ENCODE results near the gene GLIPR2.
"Not testable (repeated sequence)": the region's sequence is repeated elsewhere in the genome, so short reads cannot be mapped to it uniquely, and the experiment has no call there.

The GLIPR2 gene

GRCh38 chr9:36166168-36166927 is 29.8 kb downstream of the GLIPR2 start:
- no peaks in the 10 kb centered on the region for H3K36me3 ChIP-seq (ENCODE audit: insufficient read depth, low read length)
- H3K9ac ChIP-seq (ENCODE audit: low read depth, low read length): no peak overlapping the region; the same call in 1 of the 2 replicates
- no peak overlapping the region for H3K27ac ChIP-seq (ENCODE audit: low read depth, low read length)
- H3K4me3 ChIP-seq (ENCODE audit: low read length): peak overlapping the region; percentile 56
- WGBS: 10% methylated on average over 58 of the region's 58 CpGs
- H3K27me3 ChIP-seq (ENCODE audit: insufficient read depth, low read length): no peaks in the 10 kb centered on the region
- H3K4me1 ChIP-seq (ENCODE audit: insufficient read depth, low read length): peaks cover 27% of the 10 kb centered on the region
- no peaks in the 10 kb centered on the region for H3K9me3 ChIP-seq (ENCODE audit: insufficient read depth, low read depth, low read length)

GRCh38 chr9:36169166-36169565 is 32.6 kb downstream of the GLIPR2 start, which contains the start of gene CCIN:
CCIN (plus strand) TSS chr9:36169388; CDS start chr9:36169503, 115 bp downstream.
- 93% methylated on average over 6 of the region's 6 CpGs for WGBS
- Histone ChIP-seq H3K36me3 (ENCODE audit: insufficient read depth, low read length) (no peaks in the 10 kb centered on the region), H3K9ac (ENCODE audit: low read depth, low read length) (no peak within 1 kb of the TSS), H3K4me1 (ENCODE audit: insufficient read depth, low read length) (peaks cover 7% of the 10 kb centered on the region), H3K4me3 (ENCODE audit: low read length) (no peak within 1 kb of the TSS), H3K9me3 (ENCODE audit: insufficient read depth, low read depth, low read length) (no peaks in the 10 kb centered on the region), H3K27me3 (ENCODE audit: insufficient read depth, low read length) (no peaks in the 10 kb centered on the region), H3K27ac (ENCODE audit: low read depth, low read length) (no peak within 1 kb of the TSS)

- H3K9me3 ChIP-seq (ENCODE audit: insufficient read depth, low read depth, low read length): no peaks in the 10 kb centered on the region
- no peaks in the 10 kb centered on the region for H3K27me3 ChIP-seq (ENCODE audit: insufficient read depth, low read length)
- H3K9ac ChIP-seq (ENCODE audit: low read depth, low read length): no peak overlapping the region
- peaks cover 3% of the 10 kb centered on the region for H3K4me1 ChIP-seq (ENCODE audit: insufficient read depth, low read length)
- H3K4me3 ChIP-seq (ENCODE audit: low read length): no peak overlapping the region
- H3K27ac ChIP-seq (ENCODE audit: low read depth, low read length): no peak overlapping the region
- no peaks in the 10 kb centered on the region for H3K36me3 ChIP-seq (ENCODE audit: insufficient read depth, low read length)
- WGBS: 95% methylated on average over 17 of the region's 17 CpGs
Observed at GRCh38 chr9:36169708-36170107, 33.2 kb downstream of the GLIPR2 start.

- Histone ChIP-seq H3K4me1 (ENCODE audit: insufficient read depth, low read length) (no peaks in the 10 kb centered on the region), H3K9me3 (ENCODE audit: insufficient read depth, low read depth, low read length) (no peaks in the 10 kb centered on the region), H3K27me3 (ENCODE audit: insufficient read depth, low read length) (no peaks in the 10 kb centered on the region), H3K27ac (ENCODE audit: low read depth, low read length) (no peak overlapping the region), H3K9ac (ENCODE audit: low read depth, low read length) (no peak overlapping the region), H3K4me3 (ENCODE audit: low read length) (no peak overlapping the region), H3K36me3 (ENCODE audit: insufficient read depth, low read length) (no peaks in the 10 kb centered on the region)
- WGBS: 90% methylated on average over 13 of the region's 13 CpGs
Observed at GRCh38 chr9:36170531-36170930, 34.0 kb downstream of the GLIPR2 start.

GRCh38 chr9:36173861-36174260 is 37.3 kb downstream of the GLIPR2 start:
- H3K27me3 ChIP-seq (ENCODE audit: insufficient read depth, low read length): no peaks in the 10 kb centered on the region
- WGBS: 93% methylated on average over 2 of the region's 2 CpGs
- no peak overlapping the region for H3K4me3 ChIP-seq (ENCODE audit: low read length)
- H3K36me3 ChIP-seq (ENCODE audit: insufficient read depth, low read length): no peaks in the 10 kb centered on the region
- H3K4me1 ChIP-seq (ENCODE audit: insufficient read depth, low read length): no peaks in the 10 kb centered on the region
- no peak overlapping the region for H3K27ac ChIP-seq (ENCODE audit: low read depth, low read length)
- no peak overlapping the region for H3K9ac ChIP-seq (ENCODE audit: low read depth, low read length)
- H3K9me3 ChIP-seq (ENCODE audit: insufficient read depth, low read depth, low read length): no peaks in the 10 kb centered on the region

- H3K27me3 ChIP-seq (ENCODE audit: insufficient read depth, low read length): no peaks in the 10 kb centered on the region
- no peaks in the 10 kb centered on the region for H3K9me3 ChIP-seq (ENCODE audit: insufficient read depth, low read depth, low read length)
- no peaks in the 10 kb centered on the region for H3K4me1 ChIP-seq (ENCODE audit: insufficient read depth, low read length)
- no peak overlapping the region for H3K27ac ChIP-seq (ENCODE audit: low read depth, low read length)
- no peak overlapping the region for H3K9ac ChIP-seq (ENCODE audit: low read depth, low read length)
- H3K4me3 ChIP-seq (ENCODE audit: low read length): no peak overlapping the region
- H3K36me3 ChIP-seq (ENCODE audit: insufficient read depth, low read length): no peaks in the 10 kb centered on the region
- WGBS: 93% methylated on average over 7 of the region's 7 CpGs
Observed at GRCh38 chr9:36174271-36174670, 37.7 kb downstream of the GLIPR2 start.

- Histone ChIP-seq H3K36me3 (ENCODE audit: insufficient read depth, low read length) (no peaks in the 10 kb centered on the region), H3K27ac (ENCODE audit: low read depth, low read length) (no peak overlapping the region), H3K9me3 (ENCODE audit: insufficient read depth, low read depth, low read length) (no peaks in the 10 kb centered on the region), H3K4me3 (ENCODE audit: low read length) (no peak overlapping the region), H3K9ac (ENCODE audit: low read depth, low read length) (no peak overlapping the region), H3K4me1 (ENCODE audit: insufficient read depth, low read length) (no peaks in the 10 kb centered on the region), H3K27me3 (ENCODE audit: insufficient read depth, low read length) (no peaks in the 10 kb centered on the region)
- 72% methylated on average over 3 of the region's 3 CpGs for WGBS
Observed at GRCh38 chr9:36174731-36175130, 38.2 kb downstream of the GLIPR2 start.

GRCh38 chr9:36175209-36175608 is 38.7 kb downstream of the GLIPR2 start:
- 94% methylated on average over 3 of the region's 3 CpGs for WGBS
- not testable (repeated sequence) for H3K36me3 ChIP-seq (ENCODE audit: insufficient read depth, low read length); H3K9ac ChIP-seq (ENCODE audit: low read depth, low read length); H3K27me3 ChIP-seq (ENCODE audit: insufficient read depth, low read length); H3K4me3 ChIP-seq (ENCODE audit: low read length); H3K4me1 ChIP-seq (ENCODE audit: insufficient read depth, low read length); H3K27ac ChIP-seq (ENCODE audit: low read depth, low read length); H3K9me3 ChIP-seq (ENCODE audit: insufficient read depth, low read depth, low read length)

GRCh38 chr9:36176496-36176895 is 40.0 kb downstream of the GLIPR2 start:
- H3K36me3 ChIP-seq (ENCODE audit: insufficient read depth, low read length); H3K9ac ChIP-seq (ENCODE audit: low read depth, low read length); H3K9me3 ChIP-seq (ENCODE audit: insufficient read depth, low read depth, low read length); H3K4me1 ChIP-seq (ENCODE audit: insufficient read depth, low read length); H3K27me3 ChIP-seq (ENCODE audit: insufficient read depth, low read length); H3K4me3 ChIP-seq (ENCODE audit: low read length); H3K27ac ChIP-seq (ENCODE audit: low read depth, low read length): not testable (repeated sequence)
- WGBS: 94% methylated on average over 10 of the region's 10 CpGs

- no peak overlapping the region for H3K4me3 ChIP-seq (ENCODE audit: low read length)
- no peaks in the 10 kb centered on the region for H3K4me1 ChIP-seq (ENCODE audit: insufficient read depth, low read length)
- H3K36me3 ChIP-seq (ENCODE audit: insufficient read depth, low read length): no peaks in the 10 kb centered on the region
- peaks cover 3% of the 10 kb centered on the region; the same call in 1 of the 2 replicates for H3K9me3 ChIP-seq (ENCODE audit: insufficient read depth, low read depth, low read length)
- no peak overlapping the region for H3K9ac ChIP-seq (ENCODE audit: low read depth, low read length)
- H3K27ac ChIP-seq (ENCODE audit: low read depth, low read length): no peak overlapping the region
- 86% methylated on average over 2 of the region's 4 CpGs for WGBS
- no peaks in the 10 kb centered on the region for H3K27me3 ChIP-seq (ENCODE audit: insufficient read depth, low read length)
Observed at GRCh38 chr9:36177571-36177970, 41.0 kb downstream of the GLIPR2 start.

GRCh38 chr9:36180243-36180642 is 43.7 kb downstream of the GLIPR2 start:
- not testable (repeated sequence) for H3K9me3 ChIP-seq (ENCODE audit: insufficient read depth, low read depth, low read length); H3K9ac ChIP-seq (ENCODE audit: low read depth, low read length); H3K27ac ChIP-seq (ENCODE audit: low read depth, low read length); H3K27me3 ChIP-seq (ENCODE audit: insufficient read depth, low read length); H3K4me1 ChIP-seq (ENCODE audit: insufficient read depth, low read length); H3K36me3 ChIP-seq (ENCODE audit: insufficient read depth, low read length); H3K4me3 ChIP-seq (ENCODE audit: low read length)
- 91% methylated on average over 5 of the region's 6 CpGs for WGBS

- Histone ChIP-seq H3K27ac (ENCODE audit: low read depth, low read length) (no peak overlapping the region; the same call in 1 of the 2 replicates), H3K4me3 (ENCODE audit: low read length) (no peak overlapping the region), H3K4me1 (ENCODE audit: insufficient read depth, low read length) (peaks cover 12% of the 10 kb centered on the region; the same call in 1 of the 2 replicates), H3K27me3 (ENCODE audit: insufficient read depth, low read length) (no peaks in the 10 kb centered on the region), H3K9me3 (ENCODE audit: insufficient read depth, low read depth, low read length) (no peaks in the 10 kb centered on the region), H3K9ac (ENCODE audit: low read depth, low read length) (no peak overlapping the region), H3K36me3 (ENCODE audit: insufficient read depth, low read length) (no peaks in the 10 kb centered on the region)
Observed at GRCh38 chr9:36187414-36187813, 50.9 kb downstream of the GLIPR2 start.
